NCI-H345 treated with DMSO at 0.1 percent for 48 hours (cell line): ENCODE data around the gene KBTBD6.
"Not testable (repeated sequence)": the region's sequence is repeated elsewhere in the genome, so short reads cannot be mapped to it uniquely, and the experiment has no call there.

Source experiments
- DNase-seq: peaks from one replicate; lab custom pipeline; 2025; ENCODE audit not compliant: unreplicated experiment; lab: John Stamatoyannopoulos, UW

Gene KBTBD6, protein sequence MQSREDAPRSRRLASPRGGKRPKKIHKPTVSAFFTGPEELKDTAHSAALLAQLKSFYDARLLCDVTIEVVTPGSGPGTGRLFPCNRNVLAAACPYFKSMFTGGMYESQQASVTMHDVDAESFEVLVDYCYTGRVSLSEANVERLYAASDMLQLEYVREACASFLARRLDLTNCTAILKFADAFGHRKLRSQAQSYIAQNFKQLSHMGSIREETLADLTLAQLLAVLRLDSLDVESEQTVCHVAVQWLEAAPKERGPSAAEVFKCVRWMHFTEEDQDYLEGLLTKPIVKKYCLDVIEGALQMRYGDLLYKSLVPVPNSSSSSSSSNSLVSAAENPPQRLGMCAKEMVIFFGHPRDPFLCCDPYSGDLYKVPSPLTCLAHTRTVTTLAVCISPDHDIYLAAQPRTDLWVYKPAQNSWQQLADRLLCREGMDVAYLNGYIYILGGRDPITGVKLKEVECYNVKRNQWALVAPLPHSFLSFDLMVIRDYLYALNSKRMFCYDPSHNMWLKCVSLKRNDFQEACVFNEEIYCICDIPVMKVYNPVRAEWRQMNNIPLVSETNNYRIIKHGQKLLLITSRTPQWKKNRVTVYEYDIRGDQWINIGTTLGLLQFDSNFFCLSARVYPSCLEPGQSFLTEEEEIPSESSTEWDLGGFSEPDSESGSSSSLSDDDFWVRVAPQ

DNA sequence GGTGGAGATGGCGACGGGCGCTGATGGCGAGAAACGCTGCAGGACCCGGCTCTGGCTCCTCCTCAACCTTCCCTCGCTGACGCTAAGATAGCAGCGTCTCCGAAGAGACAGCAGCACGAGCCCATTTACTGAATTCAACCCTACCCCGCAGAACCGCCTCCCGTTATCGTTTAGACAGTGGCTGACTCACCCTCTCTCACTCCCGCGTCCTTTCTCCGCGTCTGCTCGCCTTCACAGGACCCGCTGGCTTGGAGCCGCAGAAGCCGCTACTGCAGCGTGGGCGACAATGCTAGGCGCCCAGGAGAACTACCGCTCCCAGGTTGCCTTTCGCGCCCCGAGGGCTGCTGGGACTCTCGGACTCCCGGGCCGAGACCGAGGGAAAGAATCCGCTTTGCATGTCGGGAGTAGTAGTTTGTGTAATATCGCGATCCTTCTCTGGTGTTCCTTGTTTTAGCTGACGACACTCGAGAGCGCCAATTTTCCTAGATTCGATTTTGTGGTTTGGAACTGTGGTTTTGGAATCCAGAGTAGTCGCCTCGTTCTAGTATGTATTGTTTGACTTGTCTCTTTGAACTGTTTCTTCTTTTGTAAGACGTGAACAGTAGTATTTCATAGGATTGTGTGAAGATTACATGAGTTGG lies at the start of gene KBTBD6:
Gene KBTBD6 (minus strand): TSS at position 291 of the 641 bp plus-strand sequence. CDS start 291 bp downstream, outside the sequence.
- peak; percentile 83 for DNase-seq

DNA sequence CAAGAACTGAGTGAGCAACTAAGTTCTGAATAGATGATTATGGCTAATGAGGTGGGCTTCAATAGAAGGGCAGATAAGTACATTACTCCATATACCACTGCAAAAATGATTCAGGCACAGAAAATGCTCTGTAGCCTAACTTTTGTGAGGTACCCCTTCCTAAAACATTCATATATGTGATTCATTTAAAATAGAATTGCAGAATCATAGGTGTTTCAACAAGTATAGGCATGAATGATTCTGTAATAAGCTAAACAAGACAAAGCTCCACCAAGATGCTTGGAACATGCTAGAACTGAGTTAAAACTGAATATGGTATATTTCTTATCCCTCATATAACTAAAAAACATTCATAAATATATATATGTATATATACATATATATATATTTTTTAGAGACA lies 49.6 kb upstream of the KBTBD6 start:
- no peak for DNase-seq

DNA sequence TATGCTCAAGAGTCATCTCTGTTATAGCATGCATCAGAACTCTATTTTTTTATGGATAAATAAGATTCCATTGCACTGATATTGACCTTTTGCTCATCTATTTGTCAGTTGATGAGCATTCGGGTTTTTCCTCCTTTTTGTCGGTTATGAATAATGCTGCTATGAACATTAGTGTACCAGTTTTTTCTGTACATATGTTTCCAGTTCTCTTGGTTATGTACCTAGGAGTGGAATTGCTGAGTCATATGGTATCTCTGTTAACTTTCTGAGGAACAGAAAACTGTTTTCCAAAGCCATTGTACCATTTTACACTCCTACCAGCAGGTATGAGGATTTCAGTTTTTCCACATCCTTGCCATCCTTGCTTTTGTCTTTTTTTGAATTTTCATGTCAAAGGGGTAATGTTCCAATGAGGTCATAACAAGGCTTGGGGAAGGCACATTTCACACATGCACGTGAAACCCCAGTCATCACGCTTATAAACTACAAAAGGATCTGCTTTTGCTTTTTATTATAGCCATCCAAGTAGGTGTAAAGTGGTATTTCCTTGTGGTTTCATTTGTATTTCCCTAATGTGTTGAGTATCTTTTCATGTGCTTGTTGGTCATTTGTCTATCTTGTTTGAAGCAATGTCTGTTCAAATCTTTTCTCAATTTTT lies 47.1 kb upstream of the KBTBD6 start:
- DNase-seq, result no peak

DNA sequence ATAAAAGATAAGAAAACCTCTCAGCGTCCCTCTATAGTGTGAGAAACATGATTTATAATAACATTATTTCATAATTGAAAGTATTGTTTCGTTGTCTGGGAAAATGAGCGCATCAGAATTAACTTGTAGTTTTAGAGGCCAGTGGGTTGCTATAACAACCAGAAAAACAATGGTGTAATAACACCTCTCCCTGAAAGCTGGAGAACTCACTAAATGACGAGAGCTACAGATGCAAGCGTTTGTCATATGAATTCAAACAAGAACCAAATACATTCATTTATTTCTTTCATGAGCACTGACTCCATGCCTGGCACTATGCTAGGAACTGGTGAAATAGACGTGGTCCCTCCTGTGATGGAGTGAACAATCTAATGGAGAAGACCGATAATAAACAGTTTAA lies 45.4 kb upstream of the KBTBD6 start:
- no peak for DNase-seq

DNA sequence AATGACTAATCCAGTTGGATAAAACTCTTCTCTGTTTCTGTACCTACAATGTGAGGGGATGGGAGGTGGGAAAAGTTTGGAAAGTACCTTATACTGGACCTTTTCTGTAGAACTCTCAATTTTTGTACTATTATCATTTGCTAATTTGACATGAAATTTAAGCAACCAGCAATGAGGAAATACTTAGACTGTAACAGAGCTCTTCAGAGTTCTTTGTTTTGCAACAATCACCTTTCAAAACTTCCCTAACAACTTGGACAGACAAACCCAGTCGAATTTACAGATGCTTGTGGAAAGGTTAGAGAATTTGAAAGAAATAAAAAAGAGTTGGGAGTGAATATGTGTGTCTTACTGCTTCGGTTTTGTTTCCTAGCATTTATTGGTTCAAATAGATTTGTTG lies 45.0 kb upstream of the KBTBD6 start:
- DNase-seq, result no peak

DNA sequence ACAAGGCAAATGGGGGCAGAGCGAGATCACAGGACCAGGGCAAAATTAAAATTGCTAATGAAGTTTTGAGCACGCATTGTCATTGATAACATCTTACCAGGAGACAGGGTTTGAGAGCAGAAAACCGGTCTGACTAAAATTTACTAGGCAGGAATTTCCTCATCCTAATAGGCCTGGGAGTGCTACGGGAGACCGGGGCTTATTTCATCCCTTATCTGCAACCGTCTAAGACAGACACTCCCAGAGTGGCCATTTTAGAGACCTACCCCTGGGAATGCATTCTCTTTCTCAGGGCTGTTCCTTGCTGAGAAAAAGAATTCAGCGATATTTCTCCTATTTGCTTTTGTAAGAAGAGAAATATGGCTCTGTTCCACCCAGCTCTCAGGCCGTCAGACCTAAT lies 43.0 kb upstream of the KBTBD6 start:
- DNase-seq, result not testable (repeated sequence)

DNA sequence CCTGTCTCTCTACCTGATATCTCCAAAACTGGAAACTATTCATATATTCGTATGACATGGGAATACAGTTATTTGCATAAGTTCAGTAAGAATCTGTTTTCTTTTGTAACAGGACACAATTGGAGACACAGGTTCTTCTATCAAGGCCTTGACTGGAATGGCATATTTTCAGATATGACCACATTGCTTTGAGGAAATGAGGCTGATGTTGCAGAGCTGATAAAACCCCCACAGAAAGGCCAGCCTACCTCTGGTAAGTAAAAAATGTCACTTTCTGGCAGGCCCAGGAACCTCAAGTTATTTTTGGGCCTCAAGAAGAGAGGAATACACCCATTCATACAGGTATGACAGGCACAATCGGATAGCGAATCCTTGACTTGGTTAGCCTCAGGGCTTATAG lies 29.5 kb upstream of the KBTBD6 start:
- DNase-seq, result no peak

DNA sequence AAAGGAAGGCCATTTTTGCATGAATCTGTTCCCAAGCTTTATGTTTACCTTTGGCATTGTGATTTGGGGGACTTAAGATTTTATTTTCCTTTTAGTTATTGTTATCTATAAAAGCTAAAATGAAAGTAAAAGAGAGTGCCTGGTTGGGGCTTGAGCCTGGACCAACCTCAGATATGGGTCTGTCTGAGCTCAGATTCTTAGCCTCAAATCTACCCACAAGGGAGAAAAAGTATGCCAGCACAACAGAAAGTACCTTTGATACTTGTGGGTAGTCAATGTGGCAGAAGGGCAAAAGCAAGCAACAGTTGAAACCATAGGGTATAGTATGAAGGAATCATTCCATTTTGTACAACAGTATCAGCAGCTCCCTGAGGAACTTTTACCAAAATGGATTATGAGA lies 26.6 kb upstream of the KBTBD6 start:
- DNase-seq, result no peak

DNA sequence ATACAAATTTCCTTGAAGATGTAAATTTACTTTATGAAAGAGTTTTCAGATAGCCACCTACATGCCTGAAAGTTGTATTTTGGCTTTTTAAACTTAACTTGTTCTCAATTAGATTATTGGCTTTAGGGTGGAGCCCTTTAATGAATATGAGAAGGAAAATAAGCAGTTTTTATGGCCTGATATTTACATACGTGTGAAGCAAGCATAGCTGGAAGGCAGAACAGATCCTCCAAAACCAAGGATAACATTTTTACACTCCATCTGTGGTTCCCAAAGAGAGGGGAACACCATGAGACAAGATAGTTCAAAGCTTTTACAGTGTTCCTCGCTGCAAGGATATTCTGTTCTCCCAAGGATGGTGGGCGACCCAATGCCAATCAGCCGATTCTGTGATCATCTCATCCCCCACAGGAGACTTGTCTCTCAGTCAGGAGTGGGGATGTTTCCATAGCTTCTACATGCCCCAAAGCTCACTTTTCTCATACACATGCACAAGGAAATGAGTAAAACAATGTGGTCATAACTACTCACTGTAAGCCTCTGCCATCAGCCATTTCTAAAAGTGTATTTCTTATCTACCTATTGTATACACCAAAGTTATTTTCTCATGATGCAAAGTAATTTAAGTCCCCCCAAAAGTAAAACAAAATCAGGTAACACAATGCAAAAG lies 24.6 kb upstream of the KBTBD6 start:
- no peak for DNase-seq

DNA sequence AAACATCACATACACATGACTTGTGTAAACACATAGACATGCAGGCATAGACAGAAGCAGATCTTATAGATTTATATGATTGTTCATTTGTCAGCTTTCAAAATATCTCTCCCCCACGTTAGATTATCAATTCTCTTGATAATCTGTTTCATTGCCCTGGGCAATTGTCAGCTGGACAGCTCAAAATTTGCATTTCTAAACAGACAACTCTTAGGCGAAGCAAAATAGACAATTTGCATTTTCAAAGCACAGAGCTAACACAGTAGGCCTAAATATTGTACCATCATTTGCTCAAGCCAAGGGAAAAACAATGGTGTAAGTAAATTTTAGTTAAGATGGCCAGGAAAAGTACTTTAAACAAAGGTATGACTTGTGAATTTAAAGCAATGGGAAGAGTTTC lies 24.0 kb upstream of the KBTBD6 start:
- DNase-seq, result no peak

DNA sequence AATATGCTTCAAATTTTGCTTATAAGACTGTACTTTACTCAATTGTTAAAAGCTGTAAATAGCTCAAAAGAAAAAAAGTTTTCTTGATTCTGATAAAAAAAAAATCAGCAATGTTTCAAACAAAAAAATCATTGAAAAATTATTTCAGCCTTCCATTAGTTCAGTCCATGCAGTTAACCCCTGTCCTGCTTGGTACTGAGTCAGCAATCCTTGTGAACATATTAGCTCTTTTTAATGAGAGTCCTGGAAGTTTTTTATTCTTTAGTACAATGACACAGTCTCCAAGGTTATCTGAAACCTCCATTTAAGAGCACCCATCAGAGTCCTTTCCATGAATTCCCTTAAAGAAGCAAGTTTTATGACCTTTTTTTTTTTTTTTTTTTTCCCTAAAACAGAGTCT lies 21.4 kb upstream of the KBTBD6 start:
- DNase-seq, result no peak

DNA sequence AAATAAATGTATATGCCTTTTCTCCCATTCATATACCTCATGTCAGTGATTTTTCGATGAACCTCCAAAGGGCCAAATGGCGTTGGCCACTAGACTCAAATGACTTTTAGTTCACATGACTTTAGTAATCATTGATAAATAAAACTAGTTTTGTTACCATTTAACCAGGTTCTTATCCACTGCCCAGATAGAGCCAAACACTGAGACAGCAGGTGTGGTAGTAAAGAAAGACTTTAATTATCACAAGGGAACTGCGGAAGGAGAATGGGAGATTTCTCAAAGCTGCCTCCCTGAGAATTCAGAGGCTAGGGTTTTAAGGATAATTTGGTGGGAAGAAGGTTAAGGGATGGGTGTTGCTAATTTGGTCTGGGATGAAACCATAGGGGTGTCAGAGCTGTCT lies 19.4 kb upstream of the KBTBD6 start:
- no peak for DNase-seq

DNA sequence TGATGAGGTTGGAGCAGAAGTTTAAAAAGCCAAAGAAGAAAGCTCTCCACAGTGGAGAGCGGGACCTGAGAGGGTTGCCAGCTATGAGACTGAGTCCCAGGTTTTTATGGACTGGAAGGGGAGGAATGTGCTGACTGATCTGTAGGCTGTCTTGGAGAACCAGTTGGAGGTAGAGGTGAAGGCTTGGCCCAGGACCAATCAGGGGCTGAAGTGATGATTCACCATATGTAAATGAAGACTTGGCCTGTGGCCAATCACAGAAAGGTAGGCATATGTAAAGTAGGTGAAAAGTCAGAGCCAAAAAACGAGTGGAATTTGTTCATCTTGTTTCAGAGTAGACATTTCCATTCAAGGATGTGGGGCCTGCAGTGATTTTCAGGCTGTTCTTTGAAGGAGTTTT lies 17.5 kb upstream of the KBTBD6 start:
- DNase-seq, result no peak

DNA sequence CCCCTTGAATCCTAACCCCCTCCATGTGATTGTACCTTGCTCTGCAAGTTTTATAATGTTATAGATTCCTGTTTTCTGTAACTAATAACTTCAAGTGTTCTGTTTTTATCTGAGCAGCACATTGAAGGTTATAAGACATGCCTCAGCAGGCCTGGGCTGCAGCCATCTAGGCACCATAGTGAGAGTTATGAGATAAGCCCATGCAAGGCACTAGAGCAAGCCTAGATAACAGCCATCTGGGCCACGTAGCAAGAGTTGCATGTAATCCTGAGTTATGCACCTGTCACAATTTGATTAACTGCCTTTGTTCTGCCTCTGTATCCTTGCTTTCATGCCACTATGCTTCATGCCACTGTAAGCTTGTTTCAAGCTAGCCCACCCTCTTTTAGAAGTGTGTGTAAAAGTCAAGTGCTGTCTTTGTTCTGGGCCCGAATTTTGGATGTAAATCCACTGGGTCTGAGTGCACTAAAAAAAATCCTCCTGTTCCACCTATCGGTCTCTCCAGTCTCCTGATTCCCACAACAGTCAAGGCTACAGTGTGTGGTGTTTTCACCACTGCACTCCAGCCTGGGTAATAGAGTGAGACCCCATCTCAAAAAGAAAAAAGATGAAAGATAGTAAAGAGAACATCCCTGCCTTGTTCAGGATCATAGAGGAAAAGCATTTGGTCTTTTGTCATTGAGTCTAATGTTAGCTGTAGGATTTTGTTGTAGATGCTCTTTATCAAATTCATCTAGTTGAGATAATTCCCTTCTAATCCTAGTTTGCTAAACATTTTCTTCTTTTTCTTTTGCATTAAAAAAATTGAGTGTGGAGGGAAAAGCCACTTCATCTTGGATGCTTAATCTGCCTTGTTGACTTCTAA lies 16.0 kb upstream of the KBTBD6 start:
- DNase-seq, result no peak

DNA sequence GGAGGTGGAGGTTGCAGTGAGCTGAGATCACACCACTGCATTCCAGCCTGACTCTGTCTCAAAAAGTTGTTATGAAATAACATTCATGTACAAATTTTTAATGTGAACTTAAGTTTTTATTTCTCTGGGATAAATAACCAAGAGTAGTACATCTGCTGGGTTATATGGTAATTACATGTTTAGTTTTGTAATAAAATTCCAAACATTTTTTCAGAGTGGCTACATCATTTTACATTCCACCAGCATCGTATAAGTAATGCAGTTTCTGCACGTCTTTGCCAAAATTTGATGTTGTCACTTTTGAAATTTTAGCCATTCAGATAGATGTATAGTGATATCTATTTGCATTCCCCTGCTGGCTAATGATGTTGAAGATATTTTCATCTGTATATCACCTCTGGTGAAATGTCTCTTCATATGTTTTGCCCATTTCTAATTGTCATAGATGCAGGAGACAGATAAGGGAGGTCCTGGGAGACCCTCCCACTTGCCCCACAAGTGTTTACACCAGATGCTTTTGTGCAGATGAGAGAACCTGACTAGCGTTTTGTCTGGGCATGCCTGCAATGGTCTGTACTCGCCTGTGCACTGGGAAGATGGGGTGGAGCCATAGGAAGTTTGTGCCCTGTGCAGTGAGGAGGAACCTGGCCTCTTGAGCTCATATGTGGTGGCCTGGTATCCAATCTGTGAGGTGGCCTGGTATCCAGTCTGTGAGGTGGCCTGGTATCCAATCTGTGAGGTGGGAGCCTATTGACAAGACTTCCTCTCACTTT lies 12.7 kb upstream of the KBTBD6 start:
- DNase-seq, result no peak

DNA sequence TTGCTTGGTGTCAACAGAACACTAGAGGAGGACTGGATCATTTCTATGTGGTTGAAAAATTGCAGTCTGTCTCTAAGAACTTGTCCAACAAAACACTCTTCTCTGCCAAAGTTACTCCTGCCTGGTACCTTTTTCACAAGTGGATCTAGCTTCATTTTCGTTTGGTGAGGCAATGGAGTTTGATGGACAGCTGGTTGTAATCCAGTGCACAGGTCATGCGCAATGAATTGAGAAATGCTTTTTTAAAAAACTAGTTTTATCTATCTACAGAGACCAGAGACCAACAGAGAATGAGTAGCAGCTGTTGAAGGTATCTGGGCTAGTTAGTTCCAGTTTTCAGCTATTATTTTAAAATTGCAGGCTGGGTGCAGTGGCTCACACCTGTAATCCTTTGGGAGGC lies 12.0 kb upstream of the KBTBD6 start:
- no peak for DNase-seq

DNA sequence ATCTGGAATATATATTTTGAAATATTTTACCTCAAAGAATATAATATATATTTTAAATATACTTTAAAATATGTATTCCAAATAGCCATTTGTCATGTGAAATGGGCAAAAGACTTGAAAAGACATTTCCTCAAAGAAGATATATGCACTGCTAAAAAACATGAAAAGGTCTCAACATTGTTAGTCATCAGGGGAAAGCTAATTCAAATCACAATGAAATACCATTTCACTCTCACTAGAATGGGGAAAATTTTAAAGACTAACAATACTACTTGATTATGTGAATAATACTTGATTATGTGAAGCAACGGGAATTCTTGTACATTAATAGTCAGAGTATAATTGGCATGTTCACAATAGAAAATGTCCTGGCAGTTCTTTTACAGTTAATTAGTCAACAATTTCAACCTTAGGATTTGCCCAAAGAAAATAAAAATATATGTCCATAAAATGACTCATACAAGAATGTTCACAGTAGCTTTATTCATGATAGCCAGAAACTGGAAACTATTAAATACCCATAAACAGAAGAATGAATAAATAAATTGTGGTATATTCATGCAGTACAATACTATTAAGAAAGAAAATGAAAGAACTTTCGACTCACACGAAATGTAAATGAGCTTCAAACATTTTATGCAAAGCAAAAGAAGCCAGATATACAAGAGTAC lies 6.8 kb upstream of the KBTBD6 start:
- DNase-seq, result no peak

DNA sequence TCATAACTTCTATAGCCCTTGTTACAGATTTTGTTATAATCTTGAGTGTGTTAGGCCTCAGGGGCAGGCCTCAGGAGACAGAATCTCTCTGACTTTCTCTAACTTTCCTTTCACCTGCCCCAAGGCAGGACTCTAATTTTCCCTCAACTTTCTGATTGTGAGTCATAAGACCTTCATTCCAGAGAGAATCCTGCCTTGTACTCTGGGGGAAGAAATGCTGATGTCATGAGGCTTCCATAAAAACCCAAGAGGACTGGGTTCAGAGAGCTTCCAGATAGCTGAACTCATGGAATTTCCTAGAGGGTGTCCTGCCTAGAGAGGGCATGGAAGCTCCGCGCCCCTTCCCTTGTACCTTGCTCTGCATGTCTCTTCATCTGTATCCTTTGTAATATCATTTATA lies 5.3 kb upstream of the KBTBD6 start:
- DNase-seq, result no peak

DNA sequence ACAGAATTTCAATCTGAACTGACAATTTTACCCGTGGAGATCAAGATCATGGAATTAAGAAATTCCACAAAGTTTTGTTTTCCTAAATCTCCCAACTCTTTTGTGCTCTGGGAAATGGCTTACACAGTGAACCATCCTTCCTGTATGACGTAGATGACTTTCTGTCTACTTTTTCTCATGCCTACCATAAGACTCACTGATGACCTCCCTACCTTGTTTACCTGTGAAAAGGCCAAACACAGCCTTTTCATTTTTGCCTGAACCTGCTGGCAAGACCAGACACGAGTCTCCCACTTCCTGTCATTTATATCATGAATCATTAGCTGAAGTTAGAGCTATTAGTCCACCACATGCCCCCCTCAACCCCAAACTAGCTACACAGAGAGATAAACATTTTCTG lies 4.6 kb upstream of the KBTBD6 start:
- DNase-seq, result no peak
